TTC549 (cell line): ENCODE data around the gene TOR1AIP2.
A peak's percentile ranks its signal among the peaks of the same experiment; 100 is the strongest.

Source experiments
- FAIRE-seq: peaks from 2 replicates; lab custom pipeline; 2012; peaks lifted over from hg19 to GRCh38; lab: Jason Lieb, UNC

Gene TOR1AIP2

DNA sequence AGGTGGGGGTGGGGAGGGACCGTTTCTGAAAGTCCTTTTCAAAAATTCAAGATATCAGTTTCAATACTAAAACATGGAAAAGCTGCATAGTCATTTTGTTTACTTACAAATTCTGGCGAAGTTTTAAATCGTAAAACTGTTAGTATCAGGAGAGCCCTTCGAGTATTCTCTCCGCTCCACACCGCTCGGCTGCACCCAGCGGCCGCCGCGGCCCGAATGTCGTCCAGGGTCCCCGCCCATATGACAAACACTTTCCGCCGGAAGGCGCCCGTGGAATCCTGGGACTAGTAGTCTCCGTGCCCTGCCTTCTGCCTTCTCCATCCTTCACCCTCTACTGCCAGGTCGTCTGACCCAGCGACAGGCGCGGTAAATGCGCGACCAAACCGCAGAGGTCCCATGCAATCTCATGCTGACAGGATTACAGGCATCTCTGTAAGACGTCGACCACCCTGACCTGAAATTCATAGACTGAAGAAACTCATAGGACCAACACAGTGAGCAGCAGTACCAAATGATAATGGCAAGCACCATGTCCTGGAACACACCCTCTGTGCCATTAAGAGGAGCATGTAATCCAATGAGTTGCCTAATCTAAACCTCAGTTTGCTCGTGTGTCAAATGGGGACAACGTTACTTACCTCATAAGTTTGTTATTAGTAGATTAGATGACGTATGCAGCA, at the start of gene TOR1AIP2:
Gene TOR1AIP2, minus strand, starts transcription at position 218 of the 680 bp plus-strand sequence. CDS start 25,138 bp downstream, outside the sequence.
- FAIRE-seq: peak; percentile 90

DNA sequence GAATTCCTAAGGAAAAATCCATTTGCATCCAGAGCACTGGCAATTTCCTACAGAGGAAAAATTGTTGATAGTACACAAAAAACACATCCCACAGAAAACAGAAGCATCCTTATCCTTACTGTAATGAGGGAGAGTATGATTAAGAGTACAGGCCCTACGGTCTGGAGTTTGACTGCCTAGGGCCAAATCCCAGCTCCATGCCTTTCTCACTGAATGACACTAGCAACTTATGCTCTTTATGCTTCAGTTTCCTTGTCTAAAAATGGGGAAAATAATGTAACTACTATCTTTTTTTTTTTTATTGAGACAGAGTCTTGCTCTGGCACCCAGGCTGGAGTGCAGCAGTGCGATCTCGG, 49.2 kb upstream of the TOR1AIP2 start:
- no peak for FAIRE-seq

DNA sequence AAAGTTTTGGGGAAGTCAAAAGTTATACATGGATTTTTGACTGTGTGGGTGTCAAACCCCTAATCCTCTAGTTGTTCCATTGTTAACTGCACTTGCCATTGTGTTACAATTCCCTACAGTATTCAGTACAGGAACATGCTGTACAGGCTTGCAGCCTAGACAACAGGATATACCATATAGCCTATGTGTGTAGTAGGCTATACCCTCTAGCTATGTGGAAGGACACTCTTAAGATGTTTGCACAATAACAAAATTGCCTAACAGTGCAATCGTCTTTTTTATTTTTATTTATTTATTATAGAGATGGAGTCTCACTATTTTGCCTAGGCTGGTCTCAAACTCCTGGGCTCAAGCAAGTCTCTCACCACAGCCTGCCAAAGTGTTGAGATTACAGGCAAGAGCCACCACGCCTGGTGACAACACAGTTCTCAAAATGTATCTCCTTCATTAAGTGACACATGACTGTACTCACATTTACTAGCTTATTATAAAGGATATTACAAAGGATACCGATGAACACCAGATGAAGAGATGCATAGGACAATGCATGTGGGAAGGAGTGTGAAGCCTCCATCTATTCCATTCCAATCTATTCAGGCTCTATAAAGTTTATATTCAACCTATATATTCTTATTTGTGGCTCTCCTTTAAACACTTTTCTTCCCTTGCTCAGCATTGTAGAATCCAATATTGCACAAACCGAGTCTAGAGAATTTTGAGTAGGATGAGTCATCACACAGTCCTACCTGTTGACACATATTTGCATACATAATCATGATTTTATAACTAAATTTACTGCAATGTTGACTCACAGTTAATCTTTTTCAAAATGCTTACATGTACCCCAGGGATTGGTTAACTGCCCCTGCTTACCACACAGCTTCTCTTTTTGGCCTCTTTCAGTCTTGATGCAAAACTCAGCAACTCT, 48.6 kb upstream of the TOR1AIP2 start:
- no peak for FAIRE-seq

DNA sequence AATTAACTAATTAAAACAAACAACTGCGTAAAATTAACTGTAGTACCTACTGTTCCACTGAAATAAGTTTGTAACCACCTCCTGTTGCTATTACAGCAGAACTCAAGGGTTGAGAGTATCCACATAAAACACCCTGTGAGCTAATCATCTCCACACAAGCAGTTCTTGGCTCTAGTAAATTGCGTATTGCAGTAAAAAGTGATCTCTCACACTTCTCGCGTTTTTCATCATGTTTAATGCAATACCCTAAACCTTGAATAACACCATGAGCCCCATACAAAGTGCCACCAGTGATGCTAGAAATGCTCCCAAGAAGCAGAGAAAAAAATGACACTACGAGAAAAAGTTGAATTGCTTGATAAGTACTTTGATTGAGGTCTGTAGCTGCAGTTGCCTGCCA, 47.7 kb upstream of the TOR1AIP2 start:
- no peak for FAIRE-seq

DNA sequence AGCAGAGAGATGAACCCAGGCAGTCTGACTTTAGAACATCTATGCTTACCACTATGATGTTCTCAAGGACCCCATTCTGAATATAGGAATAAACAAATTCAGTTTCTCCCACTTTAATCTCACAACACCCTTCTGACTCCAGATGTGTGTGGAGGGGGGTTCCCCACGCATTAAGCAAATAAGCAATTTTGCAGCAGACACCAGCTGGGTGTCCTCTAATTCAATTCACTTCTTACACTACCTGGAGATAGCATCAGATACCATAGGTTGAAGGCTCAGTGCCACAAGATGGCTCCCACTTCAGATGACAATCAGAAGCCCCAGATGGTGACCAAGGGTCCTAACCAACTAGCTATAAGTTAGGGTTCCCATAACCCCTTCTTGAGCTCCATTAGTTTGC, 46.7 kb upstream of the TOR1AIP2 start:
- FAIRE-seq: no peak

DNA sequence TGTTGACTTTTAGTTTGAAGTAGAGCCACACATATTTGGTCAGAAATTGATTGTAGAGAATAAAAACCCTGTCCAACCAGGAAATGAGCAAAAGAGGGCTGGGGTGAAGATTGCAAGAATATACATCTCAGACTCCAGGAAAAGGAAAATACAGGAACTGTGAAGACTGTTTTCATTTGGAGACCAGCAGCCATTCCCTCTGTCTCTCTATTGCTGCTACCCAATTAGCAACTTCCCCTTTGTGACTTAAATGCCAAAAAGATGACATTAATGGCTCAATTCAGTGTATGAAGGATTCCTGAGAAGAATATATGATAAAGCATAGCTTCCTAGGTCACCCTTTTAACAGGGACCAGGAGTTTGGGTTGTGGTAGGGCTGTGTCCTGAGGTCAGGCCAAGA, 45.4 kb upstream of the TOR1AIP2 start:
- FAIRE-seq: no peak

DNA sequence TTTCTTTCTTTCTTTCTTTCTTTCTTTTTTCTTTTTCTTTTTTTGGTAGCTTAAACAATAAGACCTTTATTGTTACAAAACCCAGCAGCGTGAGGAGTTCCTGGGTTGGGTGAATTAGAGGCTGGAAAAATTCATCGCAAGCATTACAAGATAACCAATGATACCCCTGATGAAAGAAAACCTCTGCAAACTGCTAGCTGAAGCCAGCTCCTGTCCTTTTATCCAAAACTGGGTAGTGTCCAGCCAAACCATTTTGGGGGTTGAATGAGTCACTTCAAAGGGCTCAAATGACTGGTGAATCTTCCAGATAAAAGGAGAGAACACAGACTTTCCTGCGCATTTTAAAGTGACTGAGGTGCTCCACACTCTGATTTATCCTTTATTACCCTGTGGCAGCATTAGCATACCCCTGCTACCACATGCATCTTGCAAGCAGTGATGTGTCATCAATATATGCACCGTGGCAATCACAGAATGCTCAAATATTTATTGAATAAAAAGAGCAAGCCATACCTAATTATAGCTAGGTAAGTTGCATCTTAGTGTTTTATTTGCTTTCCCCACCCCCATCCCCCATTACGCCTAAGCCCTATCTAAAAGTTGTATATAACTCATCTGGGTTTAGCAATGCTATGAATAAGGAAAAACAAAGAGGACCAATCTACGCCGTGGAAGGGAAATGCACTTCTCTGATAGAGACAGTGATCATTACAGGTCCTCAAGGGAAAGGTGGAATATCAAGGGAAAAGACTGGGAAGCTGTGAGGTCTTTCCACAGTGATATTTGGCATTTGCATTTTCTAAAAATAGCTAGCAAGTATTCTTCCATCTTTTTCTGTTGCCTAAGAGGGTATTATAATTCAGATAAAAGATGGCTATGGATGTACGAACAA, 44.6 kb upstream of the TOR1AIP2 start:
- FAIRE-seq: no peak

DNA sequence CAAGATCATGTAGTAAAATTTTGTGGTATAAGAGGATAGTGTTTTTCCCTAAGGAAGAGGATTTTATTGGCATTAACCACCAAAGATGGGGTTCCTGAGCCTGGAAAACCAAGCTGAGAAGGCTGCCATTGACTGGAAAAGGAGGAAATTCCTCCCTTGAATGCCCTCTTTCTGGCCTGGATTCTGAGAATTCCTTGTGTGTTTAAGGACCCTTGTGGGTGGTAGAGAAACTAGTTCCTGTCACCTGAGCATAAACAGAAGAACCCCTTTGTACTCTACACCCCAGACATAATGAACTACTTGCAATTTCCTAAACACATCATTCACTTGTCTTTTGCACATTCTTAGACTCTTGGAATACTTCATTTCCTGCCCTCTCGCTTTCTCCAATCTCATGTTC, 43.9 kb upstream of the TOR1AIP2 start:
- FAIRE-seq: no peak

DNA sequence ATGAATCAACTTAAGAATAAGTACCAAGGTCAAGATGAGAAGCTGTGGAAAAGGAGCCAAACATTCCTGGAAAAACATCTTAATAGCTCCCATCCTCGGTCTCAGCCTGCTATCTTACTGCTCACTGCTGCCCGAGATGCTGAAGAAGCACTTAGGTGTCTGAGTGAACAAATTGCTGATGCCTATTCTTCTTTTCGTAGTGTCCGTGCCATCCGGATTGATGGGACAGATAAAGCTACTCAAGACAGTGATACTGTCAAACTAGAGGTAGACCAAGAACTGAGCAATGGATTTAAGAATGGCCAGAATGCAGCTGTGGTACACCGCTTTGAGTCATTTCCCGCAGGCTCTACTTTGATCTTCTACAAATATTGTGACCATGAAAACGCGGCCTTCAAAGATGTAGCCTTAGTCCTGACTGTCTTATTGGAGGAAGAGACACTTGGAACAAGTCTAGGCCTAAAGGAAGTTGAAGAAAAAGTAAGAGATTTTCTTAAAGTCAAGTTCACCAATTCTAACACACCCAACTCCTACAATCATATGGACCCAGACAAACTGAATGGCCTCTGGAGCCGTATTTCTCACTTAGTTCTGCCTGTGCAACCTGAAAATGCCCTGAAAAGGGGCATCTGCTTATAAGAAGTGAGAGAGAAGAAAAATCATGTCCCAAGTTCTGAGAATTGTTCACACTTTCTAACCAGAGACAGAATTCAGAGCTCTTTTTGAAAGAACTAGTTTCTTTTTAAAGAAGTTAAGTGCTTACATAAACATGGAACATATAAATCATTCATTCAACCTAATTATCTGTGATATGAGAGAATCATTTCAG, 40.2 kb upstream of the TOR1AIP2 start:
- FAIRE-seq: no peak

DNA sequence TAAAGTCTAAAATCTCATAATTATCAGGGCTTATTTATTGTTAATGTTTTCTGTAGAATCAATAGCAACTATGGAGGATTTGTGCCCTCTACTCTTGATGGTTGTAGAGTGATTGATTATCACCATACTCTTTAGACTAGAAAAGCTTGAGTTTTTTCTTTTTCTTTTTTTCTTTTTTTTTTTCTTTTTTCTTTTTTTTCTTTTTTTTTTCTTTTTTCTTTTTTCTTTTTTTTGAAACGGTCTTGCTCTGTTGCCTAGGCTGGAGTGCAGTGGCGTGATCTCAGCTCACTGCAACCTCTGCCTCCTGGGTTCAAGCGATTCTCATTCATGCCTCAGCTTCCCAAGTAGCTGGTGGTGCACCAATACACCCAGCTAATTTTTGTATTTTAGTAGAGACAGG, 34.2 kb upstream of the TOR1AIP2 start:
- peak; percentile 62 for FAIRE-seq

DNA sequence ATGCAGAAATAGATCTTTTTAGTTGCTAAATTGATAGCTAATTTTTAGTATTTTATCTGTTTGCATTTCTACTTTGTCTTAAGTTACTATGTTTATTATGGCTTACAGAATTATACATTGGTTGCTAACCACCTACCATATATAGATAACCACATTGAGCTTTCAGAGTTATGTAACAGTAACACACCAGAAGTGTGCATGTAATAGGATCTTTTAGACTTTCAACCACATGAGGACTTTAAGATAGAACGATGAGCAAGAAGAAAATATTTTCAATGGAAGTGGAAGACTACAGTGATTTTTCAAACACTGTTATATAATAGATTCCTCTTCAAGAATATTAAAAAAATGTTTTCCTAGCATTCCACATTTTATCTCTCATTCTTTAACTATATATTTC, 33.3 kb upstream of the TOR1AIP2 start:
- peak; percentile 86 for FAIRE-seq

DNA sequence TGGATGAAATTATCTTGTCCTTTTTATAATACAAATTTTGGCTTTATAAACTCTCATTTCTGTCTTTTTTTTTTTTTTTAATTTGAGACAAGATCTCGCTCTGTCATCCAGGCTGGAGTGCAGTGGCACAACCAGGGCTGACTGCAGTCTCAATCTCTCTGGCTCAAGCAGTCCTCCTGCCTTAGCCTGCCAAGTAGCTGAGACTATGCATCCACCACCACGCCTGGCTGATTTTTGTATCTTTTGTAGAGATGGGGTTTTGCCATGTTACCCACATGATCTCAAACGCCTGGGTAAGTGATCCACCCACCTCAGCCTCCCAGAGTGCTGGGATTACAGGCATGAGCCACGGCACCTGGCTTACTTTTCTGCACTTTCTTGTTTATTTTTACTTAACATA, 12.0 kb upstream of the TOR1AIP2 start:
- FAIRE-seq: no peak

DNA sequence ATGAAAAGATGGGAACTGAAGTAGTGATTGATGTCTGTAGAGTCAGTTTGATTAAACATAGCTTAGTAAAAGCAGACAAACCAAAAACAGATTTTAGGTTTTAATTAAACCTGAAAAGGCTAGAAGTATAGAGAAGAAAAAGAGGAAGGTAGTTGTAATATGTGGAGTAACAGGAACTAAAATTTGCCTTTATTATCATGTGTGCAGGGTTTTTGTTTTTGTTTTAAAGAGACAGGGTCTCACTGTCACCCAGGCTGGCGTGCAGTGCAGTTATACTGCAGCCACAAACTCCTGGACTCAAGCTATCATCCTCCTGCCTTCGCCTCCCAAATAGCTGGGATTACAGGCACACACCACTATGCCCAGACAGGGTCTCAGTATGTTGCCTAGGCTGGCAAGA, 10.5 kb upstream of the TOR1AIP2 start:
- peak; percentile 50 for FAIRE-seq

DNA sequence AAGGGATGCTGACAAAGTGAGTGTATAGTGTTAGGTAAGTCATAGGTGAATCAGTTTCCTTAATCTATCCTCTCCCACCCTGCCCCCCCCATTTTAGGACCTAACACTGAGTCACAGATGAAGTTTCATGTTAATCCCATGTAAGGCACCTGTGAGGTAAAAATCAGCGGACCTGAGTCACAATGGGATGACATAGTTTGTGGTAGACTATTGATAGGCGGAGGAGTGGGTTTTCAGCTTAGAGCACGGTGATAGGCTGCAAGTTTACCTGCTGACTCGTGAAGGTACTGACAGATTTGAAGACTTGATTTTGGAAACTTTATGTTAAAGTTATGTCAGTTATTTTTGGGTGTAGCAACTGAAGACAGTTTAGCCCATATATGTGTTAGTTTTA, 6.1 kb upstream of the TOR1AIP2 start:
- no peak for FAIRE-seq

DNA sequence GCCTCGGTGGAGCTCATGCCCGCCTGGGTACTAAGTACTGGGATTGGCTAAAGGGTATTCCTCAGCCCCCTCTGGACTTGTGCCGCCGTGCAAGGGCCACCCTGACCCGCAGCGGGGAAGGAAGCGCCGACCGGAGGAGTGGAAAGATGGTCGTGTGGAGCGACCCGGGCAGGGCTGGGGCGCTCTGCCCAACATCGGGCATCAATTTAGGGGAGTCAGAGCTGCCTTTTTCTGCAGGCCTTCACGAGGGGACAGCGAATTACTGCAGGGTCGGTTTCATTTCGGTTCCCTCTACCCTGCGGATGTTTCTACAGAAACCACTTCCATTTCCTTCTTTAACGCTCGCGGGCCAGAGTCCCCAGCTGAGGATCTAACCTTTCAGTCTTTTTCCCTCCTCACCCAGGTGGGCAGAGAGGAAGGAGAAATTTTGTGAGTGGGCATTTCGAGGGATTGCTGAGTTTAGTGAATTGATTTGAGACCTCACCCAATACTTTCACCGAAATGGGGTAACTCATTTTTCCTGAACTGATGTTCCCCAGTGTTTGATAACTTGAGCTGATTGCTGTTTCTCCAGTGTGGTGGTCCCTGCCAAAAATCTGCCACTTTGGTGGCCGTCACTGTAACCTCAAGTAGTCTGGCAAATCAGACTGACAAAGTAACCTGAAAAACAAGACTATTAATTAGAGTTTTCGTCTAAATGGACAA, 5.6 kb upstream of the TOR1AIP2 start:
- no peak for FAIRE-seq

DNA sequence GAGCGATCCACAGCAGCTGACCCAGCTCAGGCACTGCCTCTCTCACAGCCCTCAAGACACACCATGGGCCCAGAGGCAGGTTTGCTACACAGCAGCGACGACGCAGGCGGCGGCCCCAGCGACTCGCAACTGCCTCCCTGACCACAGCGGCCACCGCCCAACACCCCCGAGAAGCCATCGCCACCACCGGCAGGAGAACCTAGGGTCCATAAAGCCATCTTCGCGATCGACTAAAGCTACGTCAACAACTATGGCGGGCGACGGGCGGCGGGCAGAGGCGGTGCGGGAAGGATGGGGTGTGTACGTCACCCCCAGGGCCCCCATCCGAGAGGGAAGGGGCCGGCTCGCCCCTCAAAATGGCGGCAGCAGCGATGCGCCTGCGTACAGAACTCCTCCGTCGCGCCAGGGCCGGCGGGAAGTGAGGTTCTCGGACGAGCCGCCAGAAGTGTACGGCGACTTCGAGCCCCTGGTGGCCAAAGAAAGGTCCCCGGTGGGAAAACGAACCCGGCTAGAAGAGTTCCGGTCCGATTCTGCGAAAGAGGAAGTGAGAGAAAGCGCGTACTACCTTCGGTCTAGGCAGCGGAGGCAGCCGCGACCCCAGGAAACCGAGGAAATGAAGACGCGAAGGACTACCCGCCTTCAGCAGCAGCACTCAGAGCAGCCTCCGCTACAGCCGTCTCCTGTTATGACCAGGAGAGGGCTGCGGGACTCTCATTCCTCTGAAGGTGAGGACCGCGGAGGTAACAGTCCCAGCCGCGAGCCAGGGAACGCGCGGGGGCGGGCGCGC, 4.8 kb upstream of the TOR1AIP2 start, which contains the start of gene TOR1AIP1:
Gene TOR1AIP1, plus strand, starts transcription at position 33 of the 787 bp plus-strand sequence. Its CDS starts 218 bp downstream, at position 251.
- FAIRE-seq: peak; percentile 94

DNA sequence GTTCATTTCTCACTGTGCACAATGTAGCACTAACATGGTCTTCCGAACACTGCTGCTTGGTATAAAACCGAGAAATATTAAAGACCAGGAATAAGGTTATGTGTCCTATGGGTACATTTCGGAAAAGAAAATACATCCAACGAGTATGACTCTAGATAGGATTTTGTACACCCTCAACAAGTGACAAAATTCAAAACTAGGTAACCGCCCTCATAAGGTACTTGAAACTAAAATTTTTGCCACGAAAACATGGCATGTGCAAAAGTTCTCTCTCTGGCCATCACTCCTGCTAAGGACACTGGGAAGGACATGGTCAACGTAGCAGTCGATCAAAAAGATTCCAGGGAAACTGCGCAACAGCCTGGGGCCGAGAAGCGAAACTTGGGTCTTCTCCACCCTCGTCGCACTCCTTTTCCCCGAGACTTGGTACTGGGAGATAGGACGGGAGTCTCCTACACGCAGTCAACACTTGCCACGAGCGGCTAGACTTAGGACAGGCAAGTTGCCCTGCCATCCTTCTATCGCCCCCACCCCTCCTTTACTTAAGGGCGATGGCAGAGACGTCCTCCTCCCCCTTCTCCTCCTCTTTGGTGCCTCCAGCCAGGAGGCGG, 4.1 kb upstream of the TOR1AIP2 start:
- FAIRE-seq: peak; percentile 79

DNA sequence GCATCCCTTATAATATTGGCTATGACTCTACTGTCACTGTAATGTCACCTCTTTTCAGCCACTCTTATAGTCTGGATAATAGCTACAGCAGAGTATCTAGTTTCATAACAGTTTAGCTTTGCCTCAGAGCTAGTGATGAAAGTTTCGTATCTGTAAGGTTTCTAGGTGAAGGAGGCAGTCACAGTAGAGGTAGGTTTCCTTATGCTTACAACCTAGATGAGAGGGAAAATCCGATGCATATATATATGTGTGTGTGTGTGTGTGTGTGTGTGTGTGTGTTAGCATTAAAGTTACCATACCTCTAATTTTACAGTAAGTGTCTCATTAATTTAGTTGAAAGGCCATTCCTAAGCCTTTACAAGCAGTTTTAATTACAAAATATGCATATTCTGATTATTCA, 2.2 kb upstream of the TOR1AIP2 start:
- FAIRE-seq: no peak

DNA sequence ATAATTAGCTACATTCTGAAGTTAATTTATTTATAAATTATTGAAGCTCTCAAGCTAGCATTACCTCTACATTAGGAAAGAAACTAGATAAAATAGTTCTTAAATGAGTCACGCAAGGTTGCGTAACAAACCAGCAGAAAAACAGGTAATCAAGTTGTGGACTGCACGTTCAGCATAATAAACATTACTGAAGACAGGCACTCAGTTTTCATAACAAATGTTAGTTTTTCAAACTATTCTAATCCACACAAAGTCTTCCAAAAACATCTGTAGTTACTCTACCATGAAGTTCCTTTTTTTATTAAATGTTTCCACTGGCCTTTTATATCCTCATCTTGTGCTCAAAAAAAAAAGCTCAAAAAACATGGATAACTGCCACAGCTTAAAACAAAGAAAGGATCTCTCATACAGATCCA, 1.3 kb downstream of the TOR1AIP2 start:
- no peak for FAIRE-seq
